Colon (tissue), 2 donors: Measurements from ENCODE around the gene PRKN.

Experiments
- FAIRE-seq: peaks from 2 replicates; lab custom pipeline; 2012; peaks lifted over from hg19 to GRCh38; lab: Jason Lieb, UNC
- donor health status: control.
- donor health status: control.

Gene PRKN

GRCh38 chr6:162727322-162728182, at the start of gene PRKN, which contains the start of gene PACRG:
PRKN (minus strand) TSS chr6:162727766.
PACRG (plus strand) TSS chr6:162727974.
- FAIRE-seq, result no peak

GRCh38 chr6:162777091-162777490, 49.5 kb upstream of the PRKN start:
- no peak for FAIRE-seq

- FAIRE-seq, result no peak
Observed at GRCh38 chr6:162773996-162774395, 46.4 kb upstream of the PRKN start.

GRCh38 chr6:162772466-162772865, 44.9 kb upstream of the PRKN start:
- FAIRE-seq, result no peak

- FAIRE-seq, result no peak
Observed at GRCh38 chr6:162770955-162771354, 43.4 kb upstream of the PRKN start.

- FAIRE-seq, result no peak
Observed at GRCh38 chr6:162770136-162770535, 42.6 kb upstream of the PRKN start.

- FAIRE-seq, result no peak
Observed at GRCh38 chr6:162753775-162754174, 26.2 kb upstream of the PRKN start.

- no peak for FAIRE-seq
Observed at GRCh38 chr6:162751211-162751859, 23.8 kb upstream of the PRKN start.

- no peak for FAIRE-seq
Observed at GRCh38 chr6:162750776-162751175, 23.2 kb upstream of the PRKN start.

- no peak for FAIRE-seq
Observed at GRCh38 chr6:162736961-162737360, 9.4 kb upstream of the PRKN start.

GRCh38 chr6:162733489-162733888, 5.9 kb upstream of the PRKN start:
- FAIRE-seq, result no peak

GRCh38 chr6:162730502-162730901, 2.9 kb upstream of the PRKN start:
- no peak for FAIRE-seq

- peak; percentile 14 for FAIRE-seq
Observed at GRCh38 chr6:162728706-162729105, 1.1 kb upstream of the PRKN start.

GRCh38 chr6:162728197-162728596, 631 bp upstream of the PRKN start:
- no peak for FAIRE-seq

- FAIRE-seq, result no peak
Observed at GRCh38 chr6:162726947-162727321, 632 bp downstream of the PRKN start.

GRCh38 chr6:162722633-162723032, 4.9 kb downstream of the PRKN start:
- no peak for FAIRE-seq

GRCh38 chr6:162722226-162722625, 5.3 kb downstream of the PRKN start:
- no peak for FAIRE-seq

GRCh38 chr6:162721404-162721687, 6.2 kb downstream of the PRKN start:
- no peak for FAIRE-seq

- no peak for FAIRE-seq
Observed at GRCh38 chr6:162719528-162719927, 8.0 kb downstream of the PRKN start.

GRCh38 chr6:162715601-162716000, 12.0 kb downstream of the PRKN start:
- FAIRE-seq, result no peak

GRCh38 chr6:162713974-162714780, 13.4 kb downstream of the PRKN start:
- FAIRE-seq, result no peak

- FAIRE-seq, result no peak
Observed at GRCh38 chr6:162712694-162713093, 14.9 kb downstream of the PRKN start.

GRCh38 chr6:162711376-162711775, 16.2 kb downstream of the PRKN start:
- no peak for FAIRE-seq
